Measurements from ENCODE around the gene TTLL12. TPM values are rescaled to one million over a fixed set of nuclear protein-coding genes. Genes with fewer than 3 reads are reported as not detected.

Gene TTLL12
- total RNA-seq, 1 donor = 83.5 TPM

DNA sequence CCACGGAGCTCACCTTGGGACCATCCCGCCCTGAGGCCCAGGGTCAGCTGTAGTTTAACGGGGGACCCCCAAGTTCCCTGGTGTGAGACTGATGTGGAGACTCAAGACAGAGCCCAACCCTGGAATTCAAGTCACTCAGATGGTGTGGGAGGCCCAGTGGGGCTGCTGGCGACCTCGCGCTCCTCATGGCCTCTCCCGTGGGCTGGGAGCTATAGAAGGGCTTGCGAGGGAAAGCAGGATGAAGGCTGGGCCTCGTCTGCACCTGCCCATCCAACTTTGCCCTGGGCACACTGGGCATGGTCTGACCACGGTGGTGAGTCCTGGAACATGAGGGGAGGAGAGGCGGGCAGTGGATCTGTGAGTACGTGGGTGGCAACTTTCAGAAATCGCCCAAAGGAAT lies 13.6 kb upstream of the TTLL12 start:
- DNase-seq (ENCODE audit: low read depth in 2 of 3, low spot score in 2 of 3) = no peak

DNA sequence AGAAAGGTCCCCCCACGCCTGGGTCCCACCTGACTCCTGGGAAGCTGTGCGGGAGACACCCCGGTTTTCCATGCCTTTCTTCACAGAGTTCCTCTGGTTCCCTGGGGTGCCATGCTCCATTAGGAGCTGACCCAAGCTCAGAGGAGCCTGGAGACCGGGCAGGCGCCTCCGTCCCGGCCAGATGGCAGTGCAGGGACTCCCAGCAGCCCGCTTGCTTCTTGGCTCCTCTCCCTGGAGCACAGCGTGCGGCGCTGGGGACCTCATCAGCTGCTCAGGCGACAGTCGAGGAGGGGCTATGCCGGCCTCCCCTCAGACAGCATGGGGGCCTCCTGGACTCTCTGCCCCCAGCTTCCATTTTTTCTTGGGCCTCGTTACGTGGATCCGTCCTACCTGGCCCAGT lies 13.1 kb upstream of the TTLL12 start:
- DNase-seq (ENCODE audit: low read depth in 2 of 3, low spot score in 2 of 3) = no peak

DNA sequence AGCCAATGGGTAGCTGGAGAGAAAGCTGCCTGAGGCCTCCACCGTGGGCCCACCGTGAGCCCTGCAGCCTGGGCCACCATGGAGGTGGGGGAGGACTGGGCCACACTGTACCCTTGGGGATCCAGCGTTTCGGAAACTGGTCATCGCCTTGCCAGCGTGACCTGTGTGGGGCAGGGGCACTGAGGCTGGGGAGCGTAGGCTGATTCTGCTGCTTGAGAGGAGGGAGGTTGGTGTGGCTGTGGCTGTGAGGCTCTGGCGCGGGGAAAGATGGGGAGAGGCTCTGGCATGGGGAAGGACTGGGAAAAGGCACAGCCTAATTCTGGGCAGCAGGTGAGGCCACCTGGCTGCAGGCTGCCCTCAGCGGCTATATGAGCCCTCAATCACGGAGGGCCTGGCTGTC lies 12.6 kb upstream of the TTLL12 start:
- DNase-seq (ENCODE audit: low read depth in 2 of 3, low spot score in 2 of 3) = no peak

DNA sequence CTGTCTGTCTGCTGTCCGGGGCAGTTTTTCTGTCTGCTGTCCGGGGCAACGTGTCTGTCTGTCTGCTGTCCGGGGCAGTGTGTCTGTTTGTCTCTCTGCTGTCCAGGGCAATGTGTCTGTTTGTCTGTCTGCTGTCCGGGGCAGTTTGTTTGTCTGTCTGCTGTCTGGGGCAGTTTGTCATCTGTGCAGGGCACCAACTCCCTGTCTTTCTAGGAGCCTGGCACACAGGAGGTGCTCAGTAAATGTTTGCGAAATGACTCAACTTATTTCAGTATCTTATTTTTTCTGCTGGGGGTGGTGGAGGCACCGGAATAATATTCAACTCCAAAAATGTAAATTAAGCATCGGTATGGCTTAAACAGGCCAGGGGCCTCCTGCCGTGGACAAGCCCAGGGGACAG lies 12.0 kb upstream of the TTLL12 start:
- no peak for DNase-seq (ENCODE audit: low read depth in 2 of 3, low spot score in 2 of 3)

- no peak for DNase-seq (ENCODE audit: low read depth in 2 of 3, low spot score in 2 of 3)
Observed at GRCh38 chr22:43198126-43198525, 11.2 kb upstream of the TTLL12 start.

DNA sequence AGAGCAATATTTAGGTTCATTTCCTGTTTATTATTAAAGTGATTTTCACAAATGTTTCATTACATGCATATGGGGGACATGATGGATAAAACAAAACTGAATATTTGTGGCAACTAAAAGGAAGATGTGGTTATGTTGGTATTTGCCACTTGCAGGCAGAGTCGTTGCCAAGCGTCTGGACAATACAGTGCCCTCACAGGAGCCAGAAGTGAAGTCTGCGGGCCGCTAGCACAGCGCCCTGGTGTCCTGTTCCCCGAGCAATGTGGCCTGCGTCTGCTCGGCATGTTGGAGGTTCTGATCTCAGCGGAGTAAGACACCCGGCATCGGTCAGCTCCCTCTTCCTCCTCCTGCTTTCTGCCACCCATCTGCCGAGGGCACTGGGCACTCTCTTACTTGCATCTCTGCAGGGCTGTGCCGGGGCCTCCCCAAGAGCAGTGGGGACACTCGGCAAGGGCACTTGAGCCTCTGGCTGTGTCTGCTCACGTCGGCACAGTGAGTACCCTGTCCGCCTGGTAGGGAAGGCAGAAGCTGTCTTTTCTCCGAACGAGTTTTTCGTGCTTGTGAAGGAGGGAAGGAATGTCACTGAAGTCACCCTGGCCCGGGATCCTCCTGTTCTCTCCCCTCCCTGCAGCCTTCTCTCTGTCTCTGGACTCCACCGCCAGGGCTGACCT lies 10.5 kb upstream of the TTLL12 start:
- DNase-seq (ENCODE audit: low read depth in 2 of 3, low spot score in 2 of 3) = peak in 1 of 3 donors; percentile 21

GRCh38 chr22:43191831-43192230 lies 4.9 kb upstream of the TTLL12 start:
- DNase-seq (ENCODE audit: low read depth in 2 of 3, low spot score in 2 of 3) = no peak

GRCh38 chr22:43188829-43189545 lies 2.1 kb upstream of the TTLL12 start:
- no peak for DNase-seq (ENCODE audit: low read depth in 2 of 3, low spot score in 2 of 3)

DNA sequence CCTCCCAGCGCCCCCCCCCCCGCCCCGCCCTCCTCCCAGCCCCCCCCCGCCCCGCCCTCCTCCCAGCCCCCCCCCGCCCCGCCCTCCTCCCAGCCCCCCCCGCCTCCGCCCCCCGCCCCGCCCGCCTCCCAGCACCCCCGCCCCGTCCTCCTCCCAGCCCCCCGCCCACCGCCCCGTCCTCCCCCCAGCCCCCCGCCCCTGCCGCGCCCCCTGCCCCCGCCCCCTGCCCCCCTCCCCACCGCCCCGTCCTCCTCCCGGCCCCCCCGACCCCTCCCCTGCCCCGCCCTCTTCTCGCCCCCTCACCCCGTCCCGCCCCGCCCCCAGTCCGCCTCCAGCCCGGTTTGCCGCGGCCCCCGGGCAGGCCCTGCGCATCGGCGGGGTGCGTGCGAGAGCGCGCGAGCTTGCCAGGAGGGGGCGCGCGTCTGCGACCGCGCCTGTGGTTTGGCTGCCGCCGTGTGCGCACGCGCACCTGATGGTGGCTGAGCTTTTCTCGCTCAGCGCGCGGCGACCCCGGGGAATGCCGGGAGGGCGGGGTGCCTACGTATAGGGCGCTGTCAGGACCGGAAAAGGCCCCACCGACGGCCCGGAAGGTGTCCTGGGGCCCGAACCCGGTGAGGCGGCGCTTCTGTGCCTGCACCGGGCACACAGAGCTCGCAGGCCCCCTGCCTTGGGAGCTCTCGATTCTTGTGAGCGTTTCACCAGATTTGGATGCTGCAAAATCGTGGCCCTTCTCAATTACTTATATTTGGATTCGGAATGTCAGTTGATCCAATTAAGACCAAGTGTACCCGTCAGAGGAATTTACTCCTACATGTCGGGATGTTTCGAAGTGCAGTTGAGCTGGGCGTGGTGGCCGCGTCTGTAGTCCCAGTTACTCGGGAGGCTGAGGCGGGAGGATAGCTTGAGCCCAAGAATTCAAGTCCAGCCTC lies 501 bp upstream of the TTLL12 start:
- peak; percentile 95 to 98 (median 95) for DNase-seq (ENCODE audit: low read depth in 2 of 3, low spot score in 2 of 3)

DNA sequence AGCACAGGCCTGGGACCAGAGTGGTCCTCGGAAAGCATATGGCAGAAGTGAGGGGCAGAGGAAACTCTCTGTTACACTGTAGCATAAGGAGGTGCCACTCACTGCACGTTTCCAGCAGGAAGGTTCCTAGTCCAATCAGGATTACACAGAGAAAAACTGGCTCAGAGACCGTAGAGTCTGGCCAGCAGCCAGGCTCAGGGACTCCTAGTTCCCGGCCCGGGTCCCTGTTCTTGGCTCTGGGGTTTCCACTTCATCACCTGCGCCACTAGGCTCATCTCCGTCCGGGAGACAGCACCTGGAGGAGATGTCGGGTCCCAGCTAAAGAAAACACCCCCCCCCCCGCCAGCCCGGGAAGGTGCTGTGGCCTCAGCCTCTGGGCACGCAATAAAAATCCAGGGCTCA lies 1.1 kb downstream of the TTLL12 start:
- DNase-seq (ENCODE audit: low read depth in 2 of 3, low spot score in 2 of 3) = no peak

- DNase-seq (ENCODE audit: low read depth in 2 of 3, low spot score in 2 of 3) = peak in 2 of 3 donors; percentile 45 to 60
Observed at GRCh38 chr22:43183496-43184277, 3.2 kb downstream of the TTLL12 start.

GRCh38 chr22:43182726-43183125 lies 4.2 kb downstream of the TTLL12 start:
- DNase-seq (ENCODE audit: low read depth in 2 of 3, low spot score in 2 of 3) = no peak

DNA sequence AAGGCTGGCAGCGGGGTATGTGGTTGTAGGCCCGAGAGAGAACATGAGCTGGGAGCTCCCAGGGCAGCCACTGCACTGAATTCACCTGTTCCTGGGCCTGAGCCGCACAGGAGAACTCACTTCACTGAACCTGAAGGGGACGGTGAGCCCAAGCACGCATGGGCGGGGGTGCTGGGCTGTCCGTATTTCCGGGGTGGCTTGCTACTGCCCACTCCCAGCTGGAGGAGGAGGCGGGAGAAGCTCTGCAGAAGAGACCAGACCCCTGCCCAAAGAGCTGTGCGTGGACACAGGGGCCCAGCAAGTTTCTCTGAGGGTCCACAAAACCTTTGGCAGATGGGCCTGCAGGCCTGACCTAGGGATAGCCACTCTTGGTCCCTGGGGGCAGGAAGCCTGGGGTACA lies 4.8 kb downstream of the TTLL12 start:
- DNase-seq (ENCODE audit: low read depth in 2 of 3, low spot score in 2 of 3) = no peak

DNA sequence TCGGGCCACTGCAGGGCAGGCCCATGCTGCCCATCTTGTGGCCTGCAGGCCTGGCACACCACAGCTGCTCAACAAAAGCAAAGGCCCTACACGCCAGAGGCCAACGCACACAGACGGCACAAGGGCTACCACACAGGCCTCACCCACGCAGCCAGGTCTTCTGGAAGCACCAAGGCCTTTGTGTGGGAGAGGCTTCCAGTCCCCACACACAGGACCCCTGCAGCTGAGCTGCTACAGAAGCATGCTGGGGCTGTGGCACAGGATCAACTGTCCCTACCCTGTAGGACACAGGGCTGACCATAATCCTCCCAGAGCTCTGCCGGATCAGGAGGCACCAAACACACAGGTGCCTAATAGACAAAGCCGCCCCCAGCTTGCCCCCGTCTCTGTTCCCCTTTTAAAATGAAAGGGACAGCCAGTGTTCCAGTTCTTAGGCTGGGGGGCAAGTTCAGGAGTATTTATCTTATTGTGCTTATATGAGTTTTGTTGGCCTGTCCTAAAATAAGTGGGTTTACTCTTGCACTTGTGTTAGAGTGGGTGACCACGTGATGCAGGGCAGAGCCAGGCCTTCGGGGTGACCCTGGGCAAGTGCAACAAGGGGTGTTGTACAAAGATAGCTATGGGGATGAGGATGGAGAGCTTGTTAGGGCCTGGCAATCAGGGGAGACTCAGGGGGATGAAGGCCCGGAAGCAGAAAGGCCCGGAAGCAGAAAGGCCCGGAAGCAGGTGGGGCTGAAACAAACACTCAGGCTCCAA lies 5.4 kb downstream of the TTLL12 start:
- DNase-seq (ENCODE audit: low read depth in 2 of 3, low spot score in 2 of 3) = no peak

- DNase-seq (ENCODE audit: low read depth in 2 of 3, low spot score in 2 of 3) = no peak
Observed at GRCh38 chr22:43180670-43181069, 6.3 kb downstream of the TTLL12 start.

DNA sequence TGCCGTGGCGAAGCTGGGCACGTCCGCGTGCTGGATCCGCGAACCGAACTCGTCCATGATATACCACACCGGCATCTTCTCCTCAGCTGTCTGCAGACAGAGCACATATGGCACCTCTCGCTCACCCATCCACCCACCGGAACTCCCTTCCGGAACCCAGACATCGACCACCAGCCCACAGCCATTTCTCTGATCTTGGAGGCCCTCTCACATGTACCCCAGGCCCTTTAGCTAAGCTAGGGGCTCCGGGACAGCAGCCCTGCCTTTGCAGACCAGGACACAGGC lies 7.1 kb downstream of the TTLL12 start:
- DNase-seq (ENCODE audit: low read depth in 2 of 3, low spot score in 2 of 3) = no peak

DNA sequence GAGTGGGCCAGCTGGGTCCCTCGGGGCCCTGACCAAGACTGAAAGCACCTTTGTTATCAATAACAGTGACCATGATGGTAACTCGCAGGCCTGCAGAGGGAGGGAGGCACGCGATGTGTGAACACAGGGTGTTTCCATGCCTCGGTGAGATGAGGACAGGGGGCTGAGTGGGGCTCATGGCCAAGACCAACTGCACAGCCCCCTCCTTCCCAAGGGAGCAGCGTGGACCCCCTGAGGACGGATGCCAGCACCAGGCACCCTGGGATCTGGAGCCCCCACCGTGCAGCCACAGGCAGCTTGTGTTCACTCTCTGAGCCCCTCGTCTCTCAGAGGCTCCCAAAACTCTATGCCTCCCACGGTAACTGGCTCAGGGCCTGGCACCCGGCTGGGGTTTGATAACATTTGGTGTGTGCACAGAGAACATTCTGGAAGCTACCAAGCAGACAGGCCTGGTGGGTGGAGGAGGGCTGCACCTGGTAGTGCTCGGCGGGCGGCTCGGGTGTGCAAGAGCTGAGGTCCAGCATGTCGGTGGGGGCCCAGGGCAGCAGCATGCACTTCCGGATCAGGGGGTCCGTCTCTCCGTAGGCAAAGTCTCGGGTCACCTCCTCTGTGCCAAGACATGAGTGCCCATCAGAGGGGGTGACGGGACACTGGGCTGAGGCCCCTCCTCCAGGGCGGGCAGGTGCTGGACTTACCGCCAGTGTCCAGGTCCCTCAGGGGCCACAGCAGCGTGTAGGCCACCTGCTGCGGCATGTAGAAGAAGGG lies 7.6 kb downstream of the TTLL12 start:
- no peak for DNase-seq (ENCODE audit: low read depth in 2 of 3, low spot score in 2 of 3)

GRCh38 chr22:43177479-43177878 lies 9.5 kb downstream of the TTLL12 start:
- no peak for DNase-seq (ENCODE audit: low read depth in 2 of 3, low spot score in 2 of 3)

DNA sequence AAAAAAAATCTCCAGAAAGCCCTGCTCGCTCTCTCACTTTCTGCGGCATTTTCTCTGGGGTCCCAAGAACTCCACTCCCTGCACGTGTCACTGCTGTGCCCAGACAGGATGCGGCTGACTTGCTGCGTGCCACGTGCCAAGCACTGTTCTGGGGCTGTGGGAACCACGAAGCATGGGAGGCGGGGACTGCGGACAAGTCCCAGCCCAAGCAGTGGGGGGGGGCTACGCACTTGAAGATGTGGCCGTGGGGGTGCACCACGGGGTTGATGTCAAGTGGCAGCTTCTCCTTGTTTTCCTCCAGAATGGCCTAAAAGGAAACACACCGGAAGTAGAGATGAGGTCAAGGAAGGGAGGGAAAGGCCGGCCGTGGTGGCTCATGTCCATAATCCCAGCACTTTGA lies 10.8 kb downstream of the TTLL12 start:
- DNase-seq (ENCODE audit: low read depth in 2 of 3, low spot score in 2 of 3) = no peak

All from hematopoietic multipotent progenitor cell (in vitro differentiated cells).